Hypothalamus (tissue), 51 donors: ENCODE results near the gene KLHL1.

ENCODE experiments used
- DNase-seq, 51 donors: peaks; one replicate each; lab custom pipeline; 2025; lab: John Stamatoyannopoulos, UW

Gene KLHL1

DNA sequence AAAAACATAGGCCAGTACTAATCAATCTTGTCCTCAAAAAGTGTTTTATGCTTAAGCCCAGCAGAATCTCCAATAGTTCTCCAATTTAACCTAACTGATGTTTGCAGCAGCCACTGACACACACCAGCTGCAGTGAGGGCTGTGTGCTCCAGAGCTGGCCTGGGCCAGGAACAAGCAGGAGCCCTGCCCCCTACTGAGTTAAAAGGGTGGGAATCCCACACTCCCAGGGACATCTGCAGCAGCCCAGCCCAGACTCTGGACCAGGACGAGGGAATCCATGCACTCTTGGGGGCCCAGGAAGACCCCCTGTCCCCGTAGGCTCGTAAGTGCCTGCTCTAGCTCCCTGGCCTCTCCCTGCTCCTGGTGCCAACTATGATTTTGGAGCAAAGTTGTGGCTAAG is 92.1 kb downstream of the KLHL1 start:
- DNase-seq, result no peak

GRCh38 chr13:70014337-70014736 is 93.9 kb downstream of the KLHL1 start:
- DNase-seq, result no peak

DNA sequence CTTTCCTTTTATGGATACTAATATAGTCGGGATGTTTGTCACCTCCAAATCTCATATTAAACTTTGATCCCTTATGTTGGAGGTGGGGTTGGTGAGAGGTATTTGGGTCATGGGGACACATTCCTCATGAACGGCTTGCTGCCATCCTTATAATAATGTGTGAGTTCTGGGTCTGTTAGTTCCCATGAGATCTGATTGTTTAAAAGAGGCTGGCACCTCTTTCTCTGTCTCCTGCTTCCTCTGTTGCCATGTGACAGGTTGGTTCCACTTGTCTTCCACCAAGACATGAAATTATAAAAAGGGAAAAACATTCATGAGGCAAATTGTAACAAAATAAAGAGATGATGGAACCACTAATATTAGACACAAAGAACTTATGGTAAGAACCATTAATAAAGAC is 108.4 kb downstream of the KLHL1 start:
- DNase-seq, result no peak

DNA sequence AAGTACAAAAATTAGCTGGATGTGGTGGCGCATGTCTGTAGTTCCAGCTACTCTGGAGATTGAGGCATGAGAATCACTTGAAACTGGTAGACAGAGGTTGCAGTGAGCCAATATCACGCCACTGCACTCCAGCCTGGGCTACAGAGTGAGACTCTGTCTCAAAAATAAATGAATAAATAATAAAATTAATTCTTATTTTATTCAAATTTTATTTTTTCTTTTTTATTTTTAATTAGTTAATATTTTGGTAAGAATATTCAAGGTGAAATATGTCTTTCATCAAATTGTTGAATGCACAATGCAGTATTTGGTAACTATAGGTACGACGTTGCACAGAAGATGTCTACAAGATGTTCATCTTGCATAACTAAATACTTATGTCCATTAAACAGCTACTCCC is 111.2 kb downstream of the KLHL1 start:
- DNase-seq, result no peak

- no peak for DNase-seq
Observed at GRCh38 chr13:69980799-69981198, 127.5 kb downstream of the KLHL1 start.

- no peak for DNase-seq
Observed at GRCh38 chr13:69975496-69975895, 132.8 kb downstream of the KLHL1 start.

- no peak for DNase-seq
Observed at GRCh38 chr13:69970520-69970919, 137.7 kb downstream of the KLHL1 start.

DNA sequence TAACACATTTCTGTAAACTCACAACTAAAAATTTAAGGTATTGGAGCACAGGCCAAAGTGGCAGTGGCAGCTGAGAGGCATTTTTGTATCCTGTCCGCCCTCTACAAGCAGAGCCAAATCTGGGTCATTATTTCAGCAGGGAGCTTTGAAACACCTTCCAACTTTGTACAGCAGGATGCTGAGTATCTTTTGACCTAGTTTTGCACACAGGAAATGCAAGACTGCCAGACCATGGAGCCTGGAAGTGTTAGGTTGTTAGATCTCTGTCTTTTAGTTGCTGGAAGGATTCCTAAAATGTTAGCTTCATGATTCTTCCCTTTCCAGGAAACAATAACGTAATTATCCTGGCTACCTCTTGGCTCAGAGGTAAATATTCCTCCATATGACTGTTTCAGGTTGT is 149.2 kb downstream of the KLHL1 start:
- DNase-seq, result no peak

- DNase-seq, result no peak
Observed at GRCh38 chr13:69956839-69957238, 151.4 kb downstream of the KLHL1 start.

- DNase-seq, result no peak
Observed at GRCh38 chr13:69956349-69956748, 151.9 kb downstream of the KLHL1 start.

GRCh38 chr13:69955271-69955670 is 153.0 kb downstream of the KLHL1 start:
- no peak for DNase-seq

DNA sequence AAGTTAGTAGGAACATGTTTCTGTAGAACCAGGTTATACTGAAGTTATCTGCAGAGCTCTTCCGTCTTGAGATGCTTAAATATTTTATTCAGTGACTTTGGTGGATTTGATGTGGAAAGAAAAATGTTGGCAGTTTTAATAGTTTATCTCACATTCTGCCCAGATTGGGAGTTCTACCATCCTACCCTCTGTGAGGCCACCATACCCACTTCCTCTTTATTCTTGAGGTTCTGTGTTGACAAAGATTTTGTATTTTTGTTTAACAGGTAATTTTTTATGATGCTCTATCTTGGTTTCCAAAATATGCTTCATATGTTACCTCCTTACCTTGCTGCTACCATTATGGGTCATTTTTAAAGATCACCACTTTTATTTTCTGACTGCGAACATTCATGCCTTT is 156.8 kb downstream of the KLHL1 start:
- DNase-seq, result no peak

GRCh38 chr13:69950160-69950559 is 158.1 kb downstream of the KLHL1 start:
- no peak for DNase-seq

DNA sequence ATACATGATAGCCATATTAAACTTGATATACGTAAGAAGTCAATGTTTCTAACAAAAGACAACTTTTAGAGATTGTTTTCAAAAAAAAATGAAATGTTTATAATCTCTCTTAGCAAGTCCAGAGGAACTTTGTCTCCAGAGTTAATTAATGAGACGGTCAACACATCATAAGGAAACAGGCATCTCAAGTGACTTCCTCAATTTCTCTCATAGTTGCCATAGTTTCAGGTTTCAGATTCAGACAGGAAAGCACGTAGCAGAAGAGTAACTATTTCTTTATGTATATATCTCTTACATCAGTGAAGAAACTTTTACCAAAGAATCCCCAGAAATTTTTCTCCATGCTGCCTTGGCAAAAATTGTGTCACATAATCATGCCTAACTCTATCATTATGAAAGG is 160.2 kb downstream of the KLHL1 start:
- no peak for DNase-seq

- no peak for DNase-seq
Observed at GRCh38 chr13:69947582-69947981, 160.7 kb downstream of the KLHL1 start.

- DNase-seq, result no peak
Observed at GRCh38 chr13:69946511-69946910, 161.7 kb downstream of the KLHL1 start.

GRCh38 chr13:69935043-69935442 is 173.2 kb downstream of the KLHL1 start:
- no peak for DNase-seq

- DNase-seq, result no peak
Observed at GRCh38 chr13:69928262-69928661, 180.0 kb downstream of the KLHL1 start.

- no peak for DNase-seq
Observed at GRCh38 chr13:69921156-69921555, 187.1 kb downstream of the KLHL1 start.

GRCh38 chr13:69912630-69913029 is 195.6 kb downstream of the KLHL1 start:
- no peak for DNase-seq

GRCh38 chr13:69910800-69911199 is 197.5 kb downstream of the KLHL1 start:
- no peak for DNase-seq

DNA sequence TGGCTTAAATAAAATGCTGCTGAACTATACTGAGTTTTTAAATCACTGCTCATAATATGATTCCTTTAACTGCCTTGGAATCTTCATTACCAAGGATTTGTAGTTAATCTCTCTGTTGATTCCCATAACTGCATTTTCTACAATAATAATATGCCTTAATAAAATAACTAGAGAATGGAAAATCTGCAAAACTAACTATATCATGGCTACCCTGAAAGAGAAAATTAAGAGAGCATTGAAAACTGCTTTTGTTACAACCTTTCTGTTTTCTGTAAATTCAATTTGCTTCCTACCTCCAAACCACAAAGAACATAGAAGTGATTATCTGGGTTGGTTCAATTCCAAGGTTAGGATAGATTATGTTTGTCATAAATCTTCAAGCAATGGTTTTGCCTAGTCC is 203.5 kb downstream of the KLHL1 start:
- no peak for DNase-seq

GRCh38 chr13:69903081-69903480 is 205.2 kb downstream of the KLHL1 start:
- no peak for DNase-seq

DNA sequence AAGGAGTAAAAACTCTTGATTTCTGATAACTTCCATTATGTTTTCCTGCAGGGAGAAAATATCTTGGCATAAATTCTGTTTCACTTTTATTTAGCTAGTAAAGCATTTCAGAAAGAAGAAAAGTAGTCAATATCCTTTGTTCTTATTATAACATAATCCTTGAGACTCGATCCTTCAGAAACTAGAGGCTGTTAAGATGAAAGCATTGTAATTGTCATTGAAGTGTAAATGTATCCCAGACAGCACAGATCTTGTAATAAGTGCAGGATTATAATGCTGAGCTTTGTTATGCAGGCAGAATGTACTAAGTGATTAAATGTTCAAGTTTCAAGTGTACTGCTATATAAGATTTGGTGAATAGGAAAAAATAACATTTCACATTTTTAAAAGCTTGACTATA is 225.8 kb downstream of the KLHL1 start:
- no peak for DNase-seq
